ENCODE measurements around the gene BATF2. TPM values are rescaled to one million over a fixed set of nuclear protein-coding genes. Genes with fewer than 3 reads are reported as not detected.

BATF2 gene
- total RNA-seq (2022; extraction: Qiagen RNA extraction) = 0.54 to 0.70 TPM (median 0.61 TPM) in 5 replicates

GRCh38 chr11:64996710-64997380, at the start of gene BATF2:
Gene BATF2 (minus strand): TSS chr11:64996971. CDS start chr11:64996914, 57 bp downstream.

GRCh38 chr11:65040847-65041622, 44.3 kb upstream of the BATF2 start, which contains the start of gene SAC3D1:
Gene SAC3D1 (plus strand): TSS chr11:65041210. CDS start chr11:65041293, 83 bp downstream.

GRCh38 chr11:65027213-65028067, 30.7 kb upstream of the BATF2 start, which contains the start of gene SNX15:
Gene SNX15 (plus strand): TSS chr11:65027439. CDS start chr11:65027538, 99 bp downstream.

GRCh38 chr11:65013888-65014725, 17.3 kb upstream of the BATF2 start, which contains the start of gene ARL2:
Gene ARL2 (plus strand): TSS chr11:65014160. CDS start chr11:65014208, 48 bp downstream.

GRCh38 chr11:64971421-64972233, 25.1 kb downstream of the BATF2 start, which contains the start of gene MAJIN:
Gene MAJIN (minus strand): TSS chr11:64972108. CDS start chr11:64959405, 12,703 bp downstream.

Other genes with a start within 250 kb of the BATF2 start
- 0.20 to 0.55 TPM (median 0.36 TPM) in 5 replicates for gene PYGM, start 237.0 kb downstream of the BATF2 start, total RNA-seq (2022; extraction: Qiagen RNA extraction)
- 150 to 224 TPM (median 153 TPM) in 5 replicates for gene SF1, start 218.4 kb downstream of the BATF2 start, total RNA-seq (2022; extraction: Qiagen RNA extraction)
- 7.7 to 9.3 TPM (median 8.4 TPM) in 5 replicates for gene MAP4K2, start 193.8 kb downstream of the BATF2 start, total RNA-seq (2022; extraction: Qiagen RNA extraction)
- 35.0 to 40.0 TPM (median 37.1 TPM) in 5 replicates for gene MEN1, start 186.4 kb downstream of the BATF2 start, total RNA-seq (2022; extraction: Qiagen RNA extraction)
- gene CDC42BPG, start 152.3 kb downstream of the BATF2 start, total RNA-seq (2022; extraction: Qiagen RNA extraction) = 1.5 to 2.1 TPM (median 1.5 TPM) in 5 replicates
- 104 to 116 TPM (median 113 TPM) in 5 replicates for gene EHD1, start 118.3 kb downstream of the BATF2 start, total RNA-seq (2022; extraction: Qiagen RNA extraction)
- gene ATG2A, start 79.8 kb downstream of the BATF2 start, total RNA-seq (2022; extraction: Qiagen RNA extraction) = 13.9 to 20.4 TPM (median 19.8 TPM) in 5 replicates
- gene PPP2R5B, start 72.3 kb downstream of the BATF2 start, total RNA-seq (2022; extraction: Qiagen RNA extraction) = 4.0 to 5.5 TPM (median 4.9 TPM) in 5 replicates
- gene GPHA2, start 61.1 kb downstream of the BATF2 start, total RNA-seq (2022; extraction: Qiagen RNA extraction) = not detected in 5 replicates
- gene MAJIN, start 24.9 kb downstream of the BATF2 start, total RNA-seq (2022; extraction: Qiagen RNA extraction) = not detected in 5 replicates
- 142 to 189 TPM (median 180 TPM) in 5 replicates for gene ARL2, start 17.2 kb upstream of the BATF2 start, total RNA-seq (2022; extraction: Qiagen RNA extraction)
- 22.6 to 24.7 TPM (median 23.2 TPM) in 5 replicates for gene SNX15, start 30.5 kb upstream of the BATF2 start, total RNA-seq (2022; extraction: Qiagen RNA extraction)
- 37.2 to 55.5 TPM (median 51.1 TPM) in 5 replicates for gene SAC3D1, start 44.2 kb upstream of the BATF2 start, total RNA-seq (2022; extraction: Qiagen RNA extraction)
- not detected in 5 replicates for gene NAALADL1, start 61.6 kb upstream of the BATF2 start, total RNA-seq (2022; extraction: Qiagen RNA extraction)
- gene CDCA5, start 87.1 kb upstream of the BATF2 start, total RNA-seq (2022; extraction: Qiagen RNA extraction) = 68.3 to 74.3 TPM (median 72.1 TPM) in 5 replicates
- gene ZFPL1, start 87.3 kb upstream of the BATF2 start, total RNA-seq (2022; extraction: Qiagen RNA extraction) = 31.9 to 34.7 TPM (median 34.4 TPM) in 5 replicates
- gene VPS51, start 99.2 kb upstream of the BATF2 start, total RNA-seq (2022; extraction: Qiagen RNA extraction) = 47.3 to 73.3 TPM (median 54.8 TPM) in 5 replicates
- gene TM7SF2, start 114.9 kb upstream of the BATF2 start, total RNA-seq (2022; extraction: Qiagen RNA extraction) = 4.6 to 7.5 TPM (median 5.6 TPM) in 5 replicates
- gene ZNHIT2, start 120.7 kb upstream of the BATF2 start, total RNA-seq (2022; extraction: Qiagen RNA extraction) = 13.2 to 22.8 TPM (median 20.4 TPM) in 5 replicates
- gene FAU, start 125.2 kb upstream of the BATF2 start, total RNA-seq (2022; extraction: Qiagen RNA extraction) = 745 to 1,060 TPM (median 973 TPM) in 5 replicates
- 69.7 to 79.5 TPM (median 73.4 TPM) in 5 replicates for gene MRPL49, start 125.3 kb upstream of the BATF2 start, total RNA-seq (2022; extraction: Qiagen RNA extraction)
- 32.6 to 42.1 TPM (median 39.6 TPM) in 5 replicates for gene SYVN1, start 137.5 kb upstream of the BATF2 start, total RNA-seq (2022; extraction: Qiagen RNA extraction)
- not detected in 5 replicates for gene SPDYC, start 173.3 kb upstream of the BATF2 start, total RNA-seq (2022; extraction: Qiagen RNA extraction)
- gene CAPN1, start 185.0 kb upstream of the BATF2 start, total RNA-seq (2022; extraction: Qiagen RNA extraction) = 104 to 118 TPM (median 113 TPM) in 5 replicates

Data from A549 treated with Hydrocortisone at 1 μM for 4 hours (cell line).